Fibroblast of peridontal ligament (primary cell): Measurements from ENCODE around the gene OR1B1.
"Not testable (repeated sequence)": the region's sequence is repeated elsewhere in the genome, so short reads cannot be mapped to it uniquely, and the experiment has no call there.

Experiments used
- DNase-seq: peaks from one replicate; pipeline ENCODE4 v3.0.0-alpha.2; 2010; ENCODE audit errors: extremely low read depth

Gene OR1B1

GRCh38 chr9:122657527-122657926, at the start of gene OR1B1:
TSS of gene OR1B1 (minus strand) at chr9:122657627.
- DNase-seq: no peak

GRCh38 chr9:122695696-122696095, 38.3 kb upstream of the OR1B1 start:
- no peak for DNase-seq

- no peak for DNase-seq
These were observed 27.4 kb upstream of the OR1B1 start for GRCh38 chr9:122684851-122685250.

GRCh38 chr9:122672481-122672880, 15.1 kb upstream of the OR1B1 start:
- no peak for DNase-seq

GRCh38 chr9:122661416-122661815, 4.0 kb upstream of the OR1B1 start, which contains the start of gene OR1L1:
TSS of gene OR1L1 (plus strand) at chr9:122661716. CDS start at chr9:122661716, 0 bp downstream.
- no peak for DNase-seq

GRCh38 chr9:122656378-122656777, 1.0 kb downstream of the OR1B1 start:
- no peak for DNase-seq

- DNase-seq: no peak
These were observed 15.2 kb downstream of the OR1B1 start for GRCh38 chr9:122642226-122642625.

- DNase-seq: no peak
These were observed 37.4 kb downstream of the OR1B1 start for GRCh38 chr9:122619996-122620395.

GRCh38 chr9:122614362-122614761, 43.1 kb downstream of the OR1B1 start, which contains the start of gene OR1Q1:
TSS of gene OR1Q1 (plus strand) at chr9:122614738. CDS start at chr9:122614738, 0 bp downstream.
- DNase-seq: no peak

GRCh38 chr9:122609804-122610203, 47.6 kb downstream of the OR1B1 start:
- DNase-seq: no peak

GRCh38 chr9:122606587-122606986, 50.8 kb downstream of the OR1B1 start:
- no peak for DNase-seq

- DNase-seq: no peak
These were observed 51.7 kb downstream of the OR1B1 start for GRCh38 chr9:122605691-122606090.

- DNase-seq: not testable (repeated sequence)
These were observed 74.1 kb downstream of the OR1B1 start, which contains the start of gene OR1L8 for GRCh38 chr9:122583284-122583683. TSS of gene OR1L8 (minus strand) at chr9:122583384. CDS start at chr9:122568477, 14,907 bp downstream.

- DNase-seq: peak; percentile 37
These were observed 77.1 kb downstream of the OR1B1 start for GRCh38 chr9:122580360-122580759.

- DNase-seq: no peak
These were observed 77.6 kb downstream of the OR1B1 start for GRCh38 chr9:122579874-122580273.
